ENCODE data around the gene MATN4.

- TF ChIP-seq CTCF (IDR thresholded peaks at IDR 0.05) = no peak
- TF ChIP-seq POLR2A (IDR thresholded peaks at IDR 0.05) = no peak
Observed at GRCh38 chr20:45316150-45317080, 8.3 kb upstream of the MATN4 start.
